HG02981 (cell line): ENCODE data around the gene STX8.

Experiments used
- ATAC-seq: cut with Tn5 transposase; IDR thresholded peaks from one replicate; pipeline ENCODE4 v1.9.1; 2021; ENCODE audit warnings: mild to moderate bottlenecking, moderate library complexity; ENCODE audit not compliant: unreplicated experiment

Gene STX8

DNA sequence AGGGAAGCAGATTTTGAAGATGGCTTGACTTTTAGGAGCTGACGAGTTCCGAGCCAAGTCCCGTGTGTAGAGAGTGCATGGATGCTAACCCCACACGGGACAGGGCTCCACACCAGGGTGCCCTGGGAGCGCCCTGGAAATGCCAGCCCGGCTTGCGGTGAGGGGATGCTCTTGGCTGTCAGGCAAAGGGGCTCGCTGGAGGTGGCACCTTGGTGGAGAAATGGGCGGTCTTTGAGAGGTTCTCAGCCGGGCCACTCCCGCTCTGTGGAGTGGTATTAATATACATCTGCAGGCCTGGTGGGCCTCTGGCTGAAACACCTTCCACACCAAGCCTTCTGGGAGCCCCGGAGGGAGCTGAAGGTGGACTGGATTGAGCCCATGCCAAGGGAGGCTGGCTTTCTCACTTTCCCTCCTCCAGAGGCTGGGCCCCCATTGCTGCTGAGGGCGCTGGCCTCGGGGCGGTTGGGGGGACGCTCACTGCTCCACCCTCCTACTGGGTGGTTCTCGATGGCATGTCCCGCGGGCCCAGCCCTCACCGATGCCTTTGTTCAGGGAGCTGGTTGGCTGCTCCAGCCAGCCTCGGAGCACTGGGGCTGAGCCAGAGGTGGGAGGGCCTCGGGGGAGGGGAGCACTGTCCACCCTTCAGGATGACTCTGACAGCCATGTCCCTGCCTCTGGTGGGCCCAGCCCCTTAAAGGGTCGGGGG is 344.0 kb downstream of the STX8 start:
- no peak for ATAC-seq

DNA sequence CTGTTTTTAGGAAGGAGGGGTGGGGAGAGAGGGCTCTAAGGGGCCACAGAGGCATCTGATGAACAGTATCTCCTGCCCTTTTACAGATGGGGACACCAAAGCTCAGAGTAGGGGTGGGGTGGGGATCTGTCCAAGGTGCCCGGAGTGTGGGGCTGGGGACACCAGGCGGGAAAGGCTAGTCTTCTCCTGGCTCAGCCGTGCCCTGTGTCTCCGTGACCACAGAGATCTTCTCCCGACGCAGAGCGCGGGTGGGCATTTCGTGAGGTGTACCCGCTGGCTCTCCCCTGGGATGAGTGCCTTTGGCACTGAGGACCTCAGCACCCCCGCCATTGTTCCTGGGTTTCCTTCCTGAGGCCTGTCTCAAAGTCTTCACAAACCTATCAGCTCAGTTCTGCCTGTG is 344.8 kb downstream of the STX8 start:
- no peak for ATAC-seq

GRCh38 chr17:9230346-9230745 is 345.3 kb downstream of the STX8 start:
- no peak for ATAC-seq

DNA sequence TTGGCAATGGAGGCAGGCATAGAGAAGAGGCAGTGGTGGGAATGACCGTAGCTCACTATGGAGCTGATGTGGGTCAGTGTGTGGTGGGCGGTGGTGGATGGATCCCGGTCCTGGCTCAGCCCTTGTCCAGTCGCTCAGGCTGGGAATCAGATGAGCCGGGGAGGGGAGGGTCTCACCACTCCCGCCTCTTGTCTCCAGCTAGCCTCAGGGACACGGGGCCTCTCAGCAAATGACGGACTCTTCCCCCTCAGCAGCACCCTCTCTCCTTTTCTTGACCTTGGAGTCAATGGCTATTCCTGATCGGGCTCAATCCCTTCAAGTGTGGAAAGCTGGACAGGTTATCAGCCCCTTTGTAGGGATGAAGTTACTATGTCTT is 345.8 kb downstream of the STX8 start:
- no peak for ATAC-seq

DNA sequence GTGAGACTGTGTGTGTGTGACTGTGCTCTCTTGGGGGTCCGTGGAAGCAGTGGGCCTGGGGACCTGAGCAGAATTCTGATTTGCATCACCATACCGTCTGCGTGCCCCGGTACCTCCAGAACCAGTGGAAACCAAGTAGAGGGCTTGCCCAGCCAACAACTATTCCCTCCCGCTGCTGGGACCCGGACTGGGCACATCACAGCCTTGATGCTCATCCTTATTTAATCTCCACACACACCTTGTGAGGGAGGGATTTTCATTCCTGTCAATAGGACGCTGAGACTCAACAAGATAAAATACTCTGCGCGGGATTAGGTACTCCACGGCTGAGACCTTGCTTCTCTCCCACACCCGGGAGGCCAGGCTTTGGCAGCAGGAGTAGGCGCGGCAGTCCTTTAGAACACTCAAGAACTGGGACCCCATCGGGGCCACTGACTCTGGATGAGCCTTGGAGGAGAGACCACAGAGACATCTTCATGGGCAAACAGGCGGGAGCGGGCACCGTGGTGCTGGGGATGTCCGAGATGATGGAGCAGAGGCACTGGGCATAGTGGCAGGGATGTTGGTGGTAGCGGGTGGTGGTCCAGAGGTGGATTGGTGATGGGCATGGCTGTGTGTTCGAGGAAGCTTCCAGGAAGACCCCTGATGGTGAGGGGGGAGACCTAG is 346.3 kb downstream of the STX8 start:
- no peak for ATAC-seq

GRCh38 chr17:9228408-9229159 is 347.0 kb downstream of the STX8 start:
- no peak for ATAC-seq

DNA sequence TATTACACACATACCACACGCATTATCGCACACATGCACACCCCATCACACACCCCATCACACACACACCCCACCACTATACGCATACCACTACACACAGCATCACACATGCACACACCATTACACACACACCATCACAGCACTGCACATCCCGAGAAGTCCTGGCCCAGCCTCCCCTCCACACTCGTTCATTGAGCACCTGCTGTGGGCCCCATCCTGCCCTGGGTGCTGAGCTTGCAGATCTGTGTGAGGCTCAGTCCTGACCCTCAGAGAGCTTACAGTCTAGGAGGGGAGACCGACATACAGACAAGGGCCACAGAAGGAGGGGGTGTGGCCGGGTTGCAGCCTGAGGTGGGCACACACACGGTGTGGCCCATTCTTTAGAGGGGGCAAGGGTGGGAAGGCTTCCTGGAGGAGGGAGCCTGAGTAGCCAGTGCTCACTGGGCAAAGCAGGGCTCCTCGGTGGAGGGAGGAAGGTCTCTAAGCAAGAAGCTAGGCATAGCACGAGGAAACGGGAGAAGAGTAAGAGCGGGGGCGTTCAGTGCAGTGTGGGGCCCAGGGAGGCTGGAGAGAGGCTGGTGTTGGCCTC is 347.7 kb downstream of the STX8 start:
- no peak for ATAC-seq

GRCh38 chr17:9226794-9227135 is 348.9 kb downstream of the STX8 start:
- ATAC-seq, result no peak

GRCh38 chr17:9226130-9226793 is 349.4 kb downstream of the STX8 start:
- ATAC-seq, result no peak

- no peak for ATAC-seq
Observed at GRCh38 chr17:9225305-9226101, 350.1 kb downstream of the STX8 start.

DNA sequence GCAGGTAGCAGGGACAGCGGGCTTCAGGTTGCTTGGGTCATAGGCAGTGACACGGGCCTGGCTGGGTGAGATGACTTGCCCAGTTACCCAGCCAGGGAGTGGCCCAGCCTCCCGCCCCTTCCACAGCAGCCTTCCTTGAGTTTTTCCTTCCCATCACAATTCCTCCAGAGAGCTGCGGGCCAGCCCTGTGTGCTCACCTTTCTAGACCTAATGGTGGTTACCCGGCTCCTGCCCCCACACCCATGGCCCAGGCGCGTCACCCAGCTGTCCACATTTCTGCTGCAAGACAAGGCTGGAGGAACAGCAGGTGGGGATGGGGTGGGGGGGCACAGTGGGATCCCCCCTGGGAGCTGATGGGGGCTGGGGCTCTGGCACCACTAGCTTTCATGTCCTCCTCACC is 351.1 kb downstream of the STX8 start:
- no peak for ATAC-seq

DNA sequence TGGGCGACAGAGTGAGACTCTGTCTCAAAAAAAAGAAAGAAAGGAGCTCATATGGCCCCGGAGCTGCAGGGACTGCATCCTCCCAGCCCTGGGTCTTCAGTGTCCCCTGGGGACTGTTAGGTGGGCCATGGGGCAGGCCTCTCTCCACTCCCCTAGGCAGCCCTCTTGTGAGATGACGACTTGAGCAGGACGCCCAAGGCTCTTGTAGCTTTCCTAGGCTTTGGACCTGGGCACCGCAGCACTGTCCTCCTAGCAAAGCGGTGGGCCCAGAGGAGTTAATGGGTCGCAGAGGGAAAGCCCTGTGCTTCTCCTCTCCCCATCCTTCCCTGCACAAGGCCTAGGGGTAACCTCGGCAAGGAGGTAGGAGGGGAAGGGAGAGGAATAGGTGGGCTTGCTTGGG is 352.1 kb downstream of the STX8 start:
- no peak for ATAC-seq

- ATAC-seq, result no peak
Observed at GRCh38 chr17:9221922-9222180, 353.8 kb downstream of the STX8 start.

DNA sequence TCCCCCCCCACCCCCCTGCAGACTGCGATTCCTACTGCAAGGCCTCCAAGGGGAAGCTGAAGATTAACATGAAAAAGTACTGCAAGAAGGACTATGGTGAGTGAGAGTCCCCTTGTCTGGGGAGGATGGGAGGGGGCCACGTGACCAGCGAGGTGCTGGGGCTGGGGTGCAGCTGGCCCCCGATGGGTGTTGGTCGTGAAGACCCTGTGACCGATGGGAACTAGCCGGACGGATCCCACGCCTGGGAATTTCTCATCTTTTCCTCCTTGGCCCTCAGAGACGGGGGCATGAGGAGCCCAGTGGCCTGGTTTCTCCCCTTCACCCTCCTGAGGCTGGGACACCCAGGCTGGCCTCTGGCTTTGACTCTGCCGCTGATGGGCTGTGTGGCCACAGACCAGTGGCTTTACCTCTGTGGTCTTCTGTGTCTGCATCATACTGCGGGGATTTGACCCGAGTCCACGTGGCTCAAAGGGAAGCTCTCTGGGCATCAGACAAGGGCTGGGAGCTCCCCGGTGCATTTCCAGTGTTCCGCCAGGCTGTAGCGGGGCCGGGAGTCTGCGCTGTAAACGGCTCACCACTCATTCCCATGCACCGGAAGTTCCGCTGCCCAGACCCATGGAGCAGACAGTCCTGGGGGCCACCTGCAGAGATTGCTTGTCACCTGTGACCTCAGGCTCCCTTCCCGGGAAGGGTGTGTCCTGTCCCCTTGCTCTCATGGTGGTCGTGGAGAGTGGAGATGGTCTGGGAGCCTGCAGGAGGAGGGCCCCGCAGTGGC is 354.3 kb downstream of the STX8 start:
- no peak for ATAC-seq

GRCh38 chr17:9220398-9221146 is 355.0 kb downstream of the STX8 start:
- no peak for ATAC-seq

DNA sequence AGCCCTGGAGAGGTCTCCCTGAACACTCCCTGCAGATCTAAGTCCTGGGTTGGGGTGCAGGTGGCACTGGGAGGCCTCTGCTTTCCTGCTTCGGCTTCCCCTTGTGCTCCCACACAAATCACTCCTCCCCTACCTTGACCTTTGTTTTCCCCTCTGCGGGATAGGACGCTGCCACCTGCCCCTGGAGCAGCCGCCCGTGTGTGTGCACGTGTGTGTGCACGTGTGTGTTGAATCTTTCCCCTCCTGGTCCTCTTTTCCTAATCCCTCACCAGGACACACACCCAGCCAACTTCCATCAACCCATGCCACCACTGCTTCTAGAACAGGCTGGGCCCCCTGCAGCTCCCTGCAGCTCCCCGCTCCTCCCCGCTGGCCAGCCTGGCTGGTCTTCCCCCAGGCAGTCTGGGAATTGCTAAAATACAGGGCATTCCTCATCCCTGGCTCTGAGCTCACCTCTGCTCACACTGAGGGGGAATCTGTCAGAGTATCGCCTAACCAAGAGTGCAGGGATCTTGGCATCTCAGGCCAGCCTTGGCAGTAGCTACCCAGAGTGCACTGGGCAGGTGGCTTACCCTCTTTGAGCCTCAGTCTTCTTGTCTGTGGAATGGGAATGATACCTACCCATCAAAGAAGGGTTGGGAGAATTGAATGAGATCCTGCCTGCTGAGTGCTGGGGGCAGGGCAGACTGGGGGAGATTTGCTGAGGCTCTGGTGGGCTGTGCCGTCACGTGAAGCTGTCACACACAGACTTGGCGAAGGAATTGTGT is 355.8 kb downstream of the STX8 start:
- no peak for ATAC-seq

DNA sequence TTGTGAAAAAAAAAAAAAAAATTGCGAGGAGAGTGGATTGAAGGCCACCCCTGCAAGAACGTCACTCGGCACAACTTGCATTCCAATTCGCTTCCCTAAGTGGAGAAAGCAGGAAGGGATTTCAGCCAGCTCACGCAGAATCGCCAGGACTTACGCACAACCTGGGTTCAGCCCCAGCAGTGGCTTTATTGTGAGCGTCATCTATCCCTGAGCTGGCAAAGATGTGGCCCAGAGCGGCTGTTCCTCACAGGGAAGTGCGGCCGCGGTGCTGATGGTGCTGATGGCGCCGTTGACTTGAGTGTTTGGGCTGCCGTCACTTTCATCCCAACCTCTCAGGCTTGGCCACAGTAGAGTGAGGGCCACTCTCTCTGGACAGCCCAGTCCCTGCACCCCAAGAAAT is 356.7 kb downstream of the STX8 start:
- no peak for ATAC-seq

GRCh38 chr17:9218064-9218635 is 357.5 kb downstream of the STX8 start:
- ATAC-seq, result no peak
